NCI-H187 treated with DMSO at 0.1 percent for 48 hours (cell line): ENCODE measurements around the gene RUNX1.

Experiments used
- DNase-seq: peaks from one replicate; lab custom pipeline; 2025; lab: John Stamatoyannopoulos, UW

RUNX1 gene

DNA sequence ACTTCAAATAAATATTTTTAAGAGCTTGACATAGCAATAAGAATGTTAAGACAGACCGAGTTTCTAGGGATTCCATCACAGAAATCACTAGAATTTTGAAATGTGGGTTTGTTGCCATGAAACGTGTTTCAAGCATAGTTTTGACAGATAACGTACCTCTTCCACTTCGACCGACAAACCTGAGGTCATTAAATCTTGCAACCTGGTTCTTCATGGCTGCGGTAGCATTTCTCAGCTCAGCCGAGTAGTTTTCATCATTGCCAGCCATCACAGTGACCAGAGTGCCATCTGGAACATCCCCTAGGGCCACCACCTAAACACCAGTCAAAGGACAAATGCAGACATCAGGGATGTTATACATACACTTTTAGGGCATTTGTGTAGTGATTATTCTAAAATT lies 168.7 kb downstream of the RUNX1 start:
- no peak for DNase-seq

DNA sequence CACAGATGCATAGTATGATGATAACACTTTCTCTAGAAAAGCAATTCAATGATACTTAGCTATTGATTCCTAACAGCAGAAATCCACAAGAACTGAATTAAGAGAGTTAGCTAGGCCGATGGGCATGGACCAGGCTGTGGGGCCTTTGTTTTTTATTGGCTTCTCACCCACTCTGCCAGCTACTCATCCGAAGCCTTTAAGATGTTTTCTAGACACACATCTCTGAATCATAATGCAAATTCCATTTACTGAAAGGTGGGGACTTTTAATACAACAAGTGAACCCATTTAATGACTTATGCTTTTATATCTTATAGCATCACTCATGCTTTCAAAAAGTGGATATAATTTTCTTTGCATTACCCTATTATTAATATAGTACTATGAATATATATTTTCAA lies 170.2 kb downstream of the RUNX1 start:
- peak; percentile 96 for DNase-seq

DNA sequence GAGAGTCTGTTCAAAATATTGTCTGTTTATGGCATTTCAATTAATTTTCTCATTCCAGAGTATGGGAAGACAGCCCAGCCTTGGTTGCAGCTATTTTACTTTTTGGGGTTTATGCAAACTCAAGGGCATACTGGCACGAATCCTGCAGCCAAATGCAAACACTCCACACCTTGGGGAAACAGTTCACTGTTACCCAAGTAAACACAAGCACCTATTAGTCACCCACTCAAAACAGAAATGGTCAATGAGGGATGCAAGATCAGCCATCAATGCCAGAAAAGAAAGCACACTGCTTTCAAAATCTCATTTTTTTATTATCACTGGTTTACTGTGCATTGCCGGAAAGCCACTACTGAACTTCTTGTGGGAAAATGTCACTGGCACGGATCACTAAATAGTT lies 170.6 kb downstream of the RUNX1 start:
- DNase-seq, result peak; percentile 96

DNA sequence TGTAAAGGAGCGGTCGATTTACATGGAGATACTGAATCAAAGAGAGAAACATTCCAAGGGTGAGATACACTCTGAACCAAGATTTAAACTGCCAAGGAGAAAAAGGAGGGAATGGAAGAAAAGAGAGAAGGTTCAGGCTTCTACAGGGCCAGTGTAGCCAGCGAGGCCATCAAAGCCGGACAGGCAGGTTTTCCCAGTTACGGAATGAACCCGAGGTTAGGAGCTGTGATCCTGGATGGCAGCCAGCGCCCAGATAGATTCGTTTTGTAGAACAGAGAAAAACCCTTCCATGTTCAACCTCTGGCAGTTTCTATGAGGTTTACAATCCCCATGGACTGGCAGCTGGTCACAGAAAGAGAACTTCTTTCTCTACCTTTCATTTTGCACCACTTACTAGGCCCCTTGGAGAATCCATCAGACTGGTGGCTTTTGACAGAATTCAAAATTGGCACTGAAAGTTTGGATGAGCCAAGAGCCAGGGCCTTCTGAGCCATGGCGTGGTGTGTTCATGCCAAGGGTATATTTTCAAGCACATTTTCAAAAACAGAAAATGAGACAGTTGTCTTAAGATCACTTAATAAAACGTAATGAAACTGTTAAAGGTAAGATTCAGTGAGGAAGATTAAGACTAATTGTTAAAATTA lies 171.5 kb downstream of the RUNX1 start:
- no peak for DNase-seq

DNA sequence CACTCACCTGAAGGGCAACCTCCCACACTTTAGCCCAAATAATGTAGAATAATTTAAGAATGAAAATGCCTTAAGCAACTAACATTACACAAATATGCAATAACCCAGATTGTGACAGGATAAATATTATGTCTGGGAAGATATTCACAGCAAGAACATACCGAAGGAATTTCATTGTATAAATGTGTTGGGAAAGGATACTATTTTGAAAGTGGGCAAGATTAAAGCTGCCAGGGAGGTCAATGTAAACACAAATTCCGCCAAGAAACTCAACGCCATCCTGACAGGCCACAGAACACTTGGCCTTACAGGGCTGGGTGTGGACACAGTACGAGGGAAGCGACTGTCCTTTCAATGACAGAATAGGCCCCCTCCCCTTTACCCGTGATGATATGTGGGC lies 173.3 kb downstream of the RUNX1 start:
- DNase-seq, result no peak

DNA sequence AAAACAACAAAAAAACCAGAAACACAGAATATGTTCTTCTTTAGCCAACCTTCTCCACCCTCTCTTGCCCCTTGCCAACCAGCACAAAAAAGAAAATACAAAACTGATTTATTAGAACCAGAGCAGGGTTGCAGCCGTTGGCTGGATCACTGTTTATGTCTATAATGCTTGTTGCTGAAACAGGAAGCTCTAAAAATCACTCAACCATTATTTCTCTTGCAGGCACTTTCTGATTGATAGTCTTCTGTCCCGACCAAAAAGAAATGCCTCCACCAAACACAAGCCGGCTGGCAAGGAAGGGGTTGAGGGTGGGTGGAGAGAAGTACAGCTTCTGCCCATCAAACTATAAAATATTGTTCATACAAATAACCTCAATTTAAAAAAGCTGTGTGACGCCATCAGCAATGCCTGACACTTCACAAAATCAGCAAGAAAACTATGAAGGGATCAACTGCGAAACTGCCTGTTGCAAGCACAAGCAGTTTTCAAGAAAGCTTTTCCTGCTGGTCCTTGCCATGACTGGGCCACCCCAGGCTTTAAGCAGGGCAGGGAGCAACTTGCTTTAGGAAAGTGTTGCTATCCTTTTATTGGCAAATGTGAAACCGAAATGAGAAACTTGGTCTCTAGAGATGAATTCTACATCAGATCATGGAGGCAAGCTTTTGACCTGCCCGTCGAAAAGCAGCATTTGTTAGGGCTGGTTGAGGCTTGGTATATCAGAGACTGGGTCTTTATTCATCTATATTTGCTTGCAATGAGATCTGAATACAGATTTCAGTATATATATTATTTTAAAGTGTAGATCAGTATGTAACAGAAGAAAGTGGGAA lies 174.2 kb downstream of the RUNX1 start:
- no peak for DNase-seq

DNA sequence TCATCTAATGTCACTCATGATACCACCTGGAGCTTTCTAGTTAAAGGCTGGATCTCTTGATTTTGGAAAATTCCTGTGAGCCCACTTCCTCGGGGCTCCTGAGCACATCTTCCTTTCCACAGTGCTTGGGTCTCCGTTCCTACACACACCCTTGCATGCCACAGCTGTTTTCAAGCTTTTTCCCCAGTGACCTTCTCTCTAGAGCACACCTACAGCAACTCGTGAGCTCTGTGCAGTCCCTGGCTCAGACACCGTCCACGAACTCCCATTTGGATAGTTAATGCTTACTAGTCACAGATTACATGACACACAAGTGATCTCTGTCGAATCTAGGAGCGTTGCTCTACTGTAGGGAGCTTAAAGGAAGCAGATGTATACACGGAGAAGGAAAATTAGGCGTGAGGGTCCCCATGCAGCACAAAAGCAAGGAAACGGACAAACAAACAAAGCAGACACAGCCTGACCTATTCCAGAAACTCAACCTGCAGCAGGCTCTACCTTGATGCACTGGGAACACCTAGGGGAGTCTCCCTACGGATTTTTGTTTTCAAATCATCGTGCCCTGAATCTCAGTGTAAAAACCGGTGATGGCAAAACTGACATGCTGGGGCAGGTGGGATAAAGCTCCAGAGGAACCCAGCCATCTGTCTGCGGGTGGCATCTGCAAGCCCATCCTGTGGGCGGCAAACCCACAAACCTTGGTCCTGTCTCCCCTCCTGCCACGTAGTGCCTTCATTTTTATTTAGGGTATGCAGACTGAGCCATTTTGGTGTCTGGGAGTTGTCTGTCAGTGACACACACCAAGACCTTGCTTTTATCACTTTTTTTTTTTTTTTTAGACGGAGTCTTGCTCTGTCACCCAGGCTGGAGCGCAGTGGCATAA lies 177.8 kb downstream of the RUNX1 start:
- DNase-seq, result no peak

DNA sequence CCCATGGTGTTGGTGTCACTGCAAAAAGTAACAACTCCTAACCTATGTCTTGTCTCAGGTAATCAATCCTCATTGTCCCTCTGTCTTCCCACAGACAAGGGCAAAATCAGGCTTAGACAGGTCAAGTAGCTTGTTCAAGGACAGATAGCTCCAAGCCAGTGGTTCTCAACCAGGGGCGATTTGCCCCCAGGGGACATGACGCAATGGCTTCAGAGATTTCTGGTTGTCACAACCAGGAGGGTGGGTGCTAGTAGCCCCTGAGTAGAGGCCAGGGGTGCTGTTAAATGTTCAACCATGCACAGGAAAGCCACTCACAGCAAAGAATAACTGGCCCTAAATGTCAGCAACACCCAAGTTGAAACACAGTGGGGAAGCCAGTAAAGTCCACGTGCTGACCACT lies 178.9 kb downstream of the RUNX1 start:
- DNase-seq, result no peak

DNA sequence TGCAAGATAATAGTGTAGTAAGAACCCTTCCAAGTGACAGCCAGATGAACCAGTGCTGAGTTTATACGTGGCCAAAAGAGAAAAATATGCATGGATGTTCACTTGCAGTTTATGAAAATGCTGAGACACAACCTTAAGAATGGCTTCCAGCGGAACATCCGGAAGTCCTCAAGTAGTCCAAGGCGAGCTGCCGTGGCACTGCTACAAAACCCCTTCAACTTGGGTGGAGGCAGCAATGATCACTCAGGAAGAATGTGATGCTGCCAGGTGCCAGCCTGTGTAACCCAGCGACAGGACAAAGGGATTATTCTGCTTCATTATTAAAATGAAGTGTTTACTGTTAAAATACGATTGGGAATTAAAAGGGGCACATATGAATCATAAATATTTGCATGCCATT lies 179.6 kb downstream of the RUNX1 start:
- DNase-seq, result no peak

DNA sequence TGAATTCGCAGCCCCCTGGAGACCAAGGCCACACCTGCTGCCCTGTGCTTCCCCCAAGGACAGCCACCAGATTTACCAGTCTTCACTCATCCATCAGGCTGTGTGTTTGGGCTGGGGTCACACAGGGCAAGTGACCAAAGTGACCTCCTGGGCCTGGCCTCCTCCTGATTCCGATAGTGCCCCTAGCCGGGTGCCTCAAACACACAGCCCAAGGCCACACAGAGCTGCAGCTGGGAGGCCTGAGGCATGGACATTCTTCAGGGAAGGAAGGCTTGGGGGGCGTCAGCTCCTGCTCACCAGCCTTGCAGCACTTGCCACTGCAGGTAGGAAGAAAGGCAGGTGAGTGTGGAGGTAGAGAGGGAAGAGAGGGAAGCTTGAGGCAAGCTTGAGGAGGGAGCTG lies 181.3 kb downstream of the RUNX1 start:
- no peak for DNase-seq

DNA sequence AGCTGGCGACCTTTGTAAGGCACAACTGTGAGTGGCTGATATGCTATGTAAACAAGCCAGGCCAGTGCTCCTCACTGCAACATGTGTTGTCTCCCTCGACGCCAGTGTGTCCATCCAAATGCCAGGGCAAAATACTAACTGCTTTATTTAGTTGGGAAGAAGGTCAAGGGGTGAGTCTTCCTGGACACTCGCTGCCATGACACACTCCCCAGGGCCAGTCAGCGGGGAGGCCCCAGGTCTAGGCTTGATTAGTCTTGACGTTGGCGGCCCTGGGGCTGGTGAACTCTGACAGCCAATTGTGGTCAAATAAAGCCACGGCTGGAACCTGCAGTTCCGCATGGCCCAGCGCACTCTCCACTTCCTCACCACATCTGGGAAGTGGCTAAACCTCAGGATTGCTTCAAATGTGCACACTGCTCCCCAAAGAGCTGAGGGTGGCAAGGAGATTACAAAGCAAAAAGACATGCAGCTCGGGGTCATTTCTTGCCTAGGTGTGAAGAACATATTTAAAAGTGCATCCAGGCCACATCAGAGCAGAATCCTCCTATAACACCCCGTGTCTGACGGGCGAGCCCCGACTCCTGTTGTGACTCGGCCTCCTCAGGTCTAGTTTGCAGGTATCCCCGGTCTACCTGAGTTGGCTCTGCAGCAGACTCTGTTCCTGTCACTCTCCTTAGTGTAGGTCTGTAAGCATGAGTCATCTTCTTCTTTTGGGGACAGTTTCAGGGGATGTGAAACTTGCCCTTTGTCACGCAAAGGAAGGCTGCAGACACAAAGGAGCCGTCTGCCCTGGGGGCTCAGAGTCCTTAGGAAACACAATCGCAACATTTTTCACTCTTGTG lies 183.5 kb downstream of the RUNX1 start:
- no peak for DNase-seq

DNA sequence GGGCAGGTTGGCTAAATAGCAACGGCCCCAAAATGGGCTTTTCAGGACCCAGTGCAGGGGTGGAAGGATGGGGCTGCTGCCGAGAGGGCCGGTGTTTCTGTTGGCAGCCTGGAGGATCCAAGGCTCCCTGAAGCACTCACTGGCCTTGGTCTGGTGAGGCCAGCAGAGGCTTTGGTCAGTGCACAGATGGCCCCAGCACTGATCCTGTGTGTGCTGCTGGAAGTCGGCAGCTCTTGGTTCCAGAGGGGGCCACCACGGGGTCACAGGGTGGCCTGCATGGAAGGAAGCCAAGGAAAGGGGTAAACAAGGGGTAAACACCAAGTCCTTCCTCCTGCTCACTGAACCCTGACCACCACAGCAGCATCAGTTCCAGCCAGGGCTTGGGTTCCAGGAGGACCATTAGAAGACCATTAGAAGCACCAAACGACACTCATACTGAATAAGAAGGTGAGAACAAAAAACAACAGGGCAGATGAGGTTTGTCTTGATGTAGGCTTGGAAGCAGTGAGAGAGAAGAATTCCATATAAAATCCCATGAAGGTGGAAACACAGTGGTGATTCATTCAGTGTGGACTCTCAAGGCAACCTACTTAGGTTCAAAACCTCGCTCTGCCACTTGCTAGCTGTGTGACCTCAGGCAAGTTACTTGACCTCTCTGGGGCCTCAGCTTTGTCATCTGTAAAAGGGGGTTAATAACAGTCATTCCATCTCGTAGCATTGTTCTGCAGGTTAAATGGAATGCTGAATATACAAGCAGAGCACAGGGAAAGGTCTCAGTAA lies 184.5 kb downstream of the RUNX1 start:
- DNase-seq, result no peak

DNA sequence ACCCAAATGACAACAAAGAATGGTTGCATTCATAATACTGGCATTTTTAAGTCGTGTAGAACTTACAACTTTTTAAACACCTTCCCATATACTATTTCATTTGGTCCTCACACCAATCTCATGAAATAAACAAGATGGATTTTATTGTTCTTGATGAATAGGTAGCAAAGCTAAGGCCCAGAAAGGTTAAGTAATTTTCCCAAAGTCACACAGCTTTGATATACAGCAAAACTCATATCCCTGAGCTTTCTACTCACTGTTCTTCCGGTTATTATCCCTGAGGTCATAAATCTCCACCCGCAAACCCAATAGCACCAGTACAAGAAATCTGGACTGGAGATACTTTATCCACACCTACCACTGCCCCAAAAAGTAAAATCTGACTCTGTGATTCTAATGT lies 186.2 kb downstream of the RUNX1 start:
- no peak for DNase-seq

DNA sequence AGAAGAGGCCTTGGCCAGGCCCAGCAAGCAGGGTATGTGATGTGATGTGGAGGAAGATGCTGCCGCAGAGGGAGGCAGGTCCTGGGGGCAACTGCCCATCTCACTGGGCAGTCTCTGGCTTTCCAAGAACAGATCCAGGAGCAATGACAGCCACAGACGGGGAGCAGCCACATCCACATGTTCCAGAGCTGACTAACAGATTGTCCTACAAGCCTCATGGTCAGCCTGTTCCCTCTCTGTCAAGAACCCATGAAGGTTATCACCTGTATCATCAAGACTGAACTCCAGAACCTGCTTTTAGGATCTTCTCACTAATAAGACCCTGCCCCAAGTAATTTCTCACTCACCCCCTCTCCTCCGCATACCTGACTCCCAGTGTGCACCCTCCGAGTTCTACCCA lies 187.8 kb downstream of the RUNX1 start:
- DNase-seq, result no peak

DNA sequence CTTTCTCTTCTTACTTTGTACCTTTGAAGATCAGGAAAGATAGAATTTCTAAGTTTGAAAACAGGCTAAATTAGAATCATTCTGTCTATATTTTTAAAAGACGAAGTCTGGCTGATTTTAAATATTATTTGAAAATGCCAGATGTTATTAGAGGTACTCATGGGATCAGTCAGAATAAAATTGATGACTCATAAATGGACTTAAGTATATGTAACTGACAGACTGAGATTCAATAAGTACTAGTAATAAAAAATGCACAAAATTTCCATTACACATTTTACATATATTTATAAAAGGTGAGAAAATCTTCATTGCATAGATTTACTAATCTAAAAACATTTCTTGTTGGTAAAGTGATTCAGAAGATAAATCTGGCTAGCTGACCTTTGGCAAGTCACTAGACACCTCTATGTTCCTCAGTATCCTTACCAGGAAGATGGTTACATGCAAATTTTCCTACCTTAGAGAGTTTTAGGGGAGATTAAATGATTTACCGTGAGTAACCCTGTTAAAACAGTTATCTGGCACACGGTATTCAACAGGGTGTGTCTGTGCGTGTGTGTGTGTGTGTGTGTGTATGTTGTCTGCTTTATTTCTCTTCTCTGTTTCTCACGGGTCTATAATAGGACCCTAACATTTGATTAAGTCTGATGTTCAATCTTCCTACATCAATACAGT lies 189.0 kb downstream of the RUNX1 start:
- DNase-seq, result no peak

DNA sequence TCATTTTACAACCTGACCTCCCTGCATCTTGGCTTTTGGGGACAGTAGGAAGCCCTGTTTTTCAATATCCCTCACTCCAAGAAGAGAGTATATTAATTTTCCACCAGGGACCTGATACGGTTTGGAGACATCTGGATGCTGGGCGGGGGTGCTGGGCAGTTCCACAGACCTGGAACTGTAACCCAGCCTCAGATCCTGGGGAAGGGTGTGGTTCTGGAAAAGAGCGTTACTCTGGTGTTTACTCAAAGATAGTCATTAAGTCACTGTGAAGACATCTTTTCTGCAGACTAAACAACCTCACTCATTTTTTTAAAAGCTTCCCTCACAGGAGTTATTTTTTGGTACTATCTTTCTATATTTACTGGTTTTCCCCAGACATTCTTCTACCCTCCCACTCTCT lies 190.5 kb downstream of the RUNX1 start:
- DNase-seq, result no peak

DNA sequence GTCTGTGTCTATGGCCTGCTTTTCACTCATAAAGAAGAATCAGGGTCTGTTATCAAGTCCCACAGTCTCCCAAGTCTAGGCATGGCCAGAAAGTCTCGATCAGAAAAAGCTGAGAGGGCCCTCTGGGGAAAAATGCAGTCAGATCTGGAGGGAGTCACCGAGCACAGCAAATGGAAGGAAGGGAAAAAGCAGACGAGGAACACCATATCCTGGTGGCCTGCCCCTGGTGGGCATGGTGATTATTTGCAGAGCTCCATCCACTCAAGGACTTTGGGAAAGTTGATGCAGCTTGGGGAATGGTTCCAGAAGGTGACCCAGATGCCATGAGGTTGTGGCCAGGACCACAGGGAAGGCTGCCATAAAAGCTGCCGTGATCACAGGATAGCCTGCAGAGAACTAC lies 191.2 kb downstream of the RUNX1 start:
- no peak for DNase-seq

DNA sequence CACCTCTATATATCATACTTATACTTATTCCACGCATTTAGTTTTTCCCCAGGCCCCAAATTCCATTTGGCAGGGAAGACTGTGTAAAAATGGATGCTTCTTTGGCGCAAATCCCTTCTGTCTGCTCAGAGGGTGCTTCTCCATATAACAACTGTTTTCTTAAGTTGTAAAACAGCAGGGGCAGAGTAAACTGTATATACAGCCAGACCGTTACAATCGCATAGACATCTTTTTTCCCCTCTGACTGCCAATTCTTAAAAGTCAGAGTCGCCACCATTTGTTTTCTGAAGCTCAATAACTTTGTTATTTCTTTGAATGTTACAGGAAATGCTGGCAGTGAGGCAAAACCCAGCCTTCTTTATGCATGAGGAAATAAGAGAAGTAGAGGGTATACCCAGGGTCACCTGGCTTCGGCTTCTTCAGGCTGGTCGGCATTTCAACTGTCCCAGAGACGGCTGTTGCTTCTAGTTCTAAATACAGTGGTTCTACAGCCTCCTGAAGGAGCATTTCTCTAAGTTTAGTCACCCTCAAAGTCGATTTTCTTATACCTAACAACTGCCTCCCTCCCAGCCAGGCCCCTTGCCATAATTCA lies 191.9 kb downstream of the RUNX1 start:
- no peak for DNase-seq

DNA sequence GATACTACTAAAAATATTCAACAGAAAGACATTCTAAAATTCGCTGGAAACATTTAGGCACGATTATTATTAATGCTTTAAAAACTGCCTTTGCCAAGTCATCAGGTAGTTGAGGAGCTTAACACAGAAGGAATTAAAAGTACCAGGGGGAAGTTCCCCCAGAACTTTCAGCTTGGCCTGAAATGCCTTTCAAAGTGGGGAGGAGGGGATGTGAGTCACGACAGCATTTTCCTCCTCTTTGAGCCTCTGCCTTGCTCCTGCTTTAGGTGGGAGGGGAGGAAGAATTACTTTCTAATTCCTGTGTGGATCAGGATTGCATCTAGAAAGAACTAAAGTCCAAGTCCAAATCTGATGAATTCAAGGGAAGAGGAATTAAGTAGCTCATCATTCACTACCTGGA lies 196.7 kb downstream of the RUNX1 start:
- no peak for DNase-seq

DNA sequence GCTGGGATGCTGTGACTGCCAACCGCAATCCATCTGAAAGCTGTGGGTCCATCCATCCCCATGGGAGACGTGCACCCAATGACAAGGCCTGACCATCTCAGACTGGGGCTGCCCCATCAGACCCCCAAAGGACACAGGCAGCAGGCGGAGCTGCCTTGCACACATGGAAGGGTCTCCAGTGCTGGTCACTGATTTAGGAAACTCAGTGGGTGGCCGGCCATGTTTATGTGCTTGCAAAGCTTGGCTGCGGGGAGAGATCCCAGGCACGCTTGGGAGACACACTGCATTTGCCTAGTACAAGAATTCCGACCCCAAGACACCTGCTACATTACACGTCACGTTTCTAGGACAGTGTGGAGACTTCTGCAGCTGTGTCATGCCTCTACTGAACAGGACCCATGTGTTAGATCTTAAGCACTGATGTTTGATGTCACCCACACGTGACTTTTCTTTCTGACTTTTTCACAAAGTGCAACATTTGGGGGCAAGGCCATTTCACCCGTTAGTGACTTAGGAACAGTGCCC lies 198.9 kb downstream of the RUNX1 start:
- DNase-seq, result no peak
